Coronary artery (tissue), 2 donors: Measurements from ENCODE around the gene RAB12.

Experiments
- DNase-seq: peaks from one replicate; pipeline ENCODE4 v3.0.0-alpha.2; 2017; ENCODE audit warnings: low spot score
- H3K27ac ChIP-seq, 2 donors: fragments of 200-600 bp; sonication (generic); one replicate each; pipeline ENCODE4 v1.5.1; 2016 to 2019
- H3K4me3 ChIP-seq: fragments of 200-600 bp; sonication (generic); 2 replicates; pipeline ENCODE4 v1.5.1; 2016; ENCODE audit warnings: mild to moderate bottlenecking, moderate library complexity
- TF ChIP-seq, protein P1 (sequence below): fragments of 200-600 bp; sonication (generic); IDR thresholded peaks from one replicate; pipeline ENCODE4 v1.5.1; 2019; ENCODE audit warnings: antibody characterized with exemption

The RAB12 gene

GRCh38 chr18:8584798-8585197 lies 24.4 kb upstream of the RAB12 start:
- DNase-seq, result no peak
- H3K4me3 ChIP-seq, result no peak overlapping the region
- H3K27ac ChIP-seq, result no peak overlapping the region
- TF ChIP-seq, protein P1, sequence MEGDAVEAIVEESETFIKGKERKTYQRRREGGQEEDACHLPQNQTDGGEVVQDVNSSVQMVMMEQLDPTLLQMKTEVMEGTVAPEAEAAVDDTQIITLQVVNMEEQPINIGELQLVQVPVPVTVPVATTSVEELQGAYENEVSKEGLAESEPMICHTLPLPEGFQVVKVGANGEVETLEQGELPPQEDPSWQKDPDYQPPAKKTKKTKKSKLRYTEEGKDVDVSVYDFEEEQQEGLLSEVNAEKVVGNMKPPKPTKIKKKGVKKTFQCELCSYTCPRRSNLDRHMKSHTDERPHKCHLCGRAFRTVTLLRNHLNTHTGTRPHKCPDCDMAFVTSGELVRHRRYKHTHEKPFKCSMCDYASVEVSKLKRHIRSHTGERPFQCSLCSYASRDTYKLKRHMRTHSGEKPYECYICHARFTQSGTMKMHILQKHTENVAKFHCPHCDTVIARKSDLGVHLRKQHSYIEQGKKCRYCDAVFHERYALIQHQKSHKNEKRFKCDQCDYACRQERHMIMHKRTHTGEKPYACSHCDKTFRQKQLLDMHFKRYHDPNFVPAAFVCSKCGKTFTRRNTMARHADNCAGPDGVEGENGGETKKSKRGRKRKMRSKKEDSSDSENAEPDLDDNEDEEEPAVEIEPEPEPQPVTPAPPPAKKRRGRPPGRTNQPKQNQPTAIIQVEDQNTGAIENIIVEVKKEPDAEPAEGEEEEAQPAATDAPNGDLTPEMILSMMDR, result no peak

DNA sequence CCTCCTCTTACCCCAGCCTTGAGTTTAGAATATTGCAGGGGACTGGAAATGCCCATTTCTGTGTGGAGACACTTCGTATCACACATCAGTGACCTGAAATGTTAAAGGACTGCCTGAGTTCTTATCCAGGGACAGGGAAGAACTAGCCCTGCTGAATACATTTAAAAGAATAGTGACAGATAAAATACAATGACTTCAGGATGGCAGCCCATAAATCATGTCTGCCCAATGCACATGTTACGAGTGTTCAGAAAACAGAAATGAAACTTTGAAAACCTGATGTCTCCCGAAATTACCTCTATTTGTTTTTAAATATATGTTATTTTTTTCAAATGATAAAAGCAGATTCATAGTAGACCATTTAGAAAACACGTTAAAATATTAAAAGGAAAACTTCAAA lies 22.3 kb upstream of the RAB12 start:
- Histone ChIP-seq H3K4me3 (no peak overlapping the region), H3K27ac (no peak overlapping the region)
- DNase-seq, result no peak
- TF ChIP-seq, protein P1, result no peak

GRCh38 chr18:8595445-8595844 lies 13.8 kb upstream of the RAB12 start:
- DNase-seq, result no peak
- Histone ChIP-seq H3K27ac (no peak overlapping the region), H3K4me3 (no peak overlapping the region)
- TF ChIP-seq, protein P1, result no peak

- TF ChIP-seq, protein P1, result no peak
- DNase-seq, result no peak
- Histone ChIP-seq H3K27ac (no peak overlapping the region), H3K4me3 (no peak overlapping the region)
Measured at GRCh38 chr18:8601277-8602032, 7.8 kb upstream of the RAB12 start.

GRCh38 chr18:8602040-8602439 lies 7.2 kb upstream of the RAB12 start:
- Histone ChIP-seq H3K27ac (no peak overlapping the region), H3K4me3 (no peak overlapping the region)
- TF ChIP-seq, protein P1, result no peak
- no peak for DNase-seq

- no peak overlapping the region for H3K27ac ChIP-seq
- TF ChIP-seq, protein P1, result no peak
- DNase-seq, result no peak
- no peak overlapping the region for H3K4me3 ChIP-seq
Measured at GRCh38 chr18:8602557-8602956, 6.7 kb upstream of the RAB12 start.
